Skeletal muscle tissue (tissue), 4 donors: ENCODE data around the gene UBE2I. TPM values are rescaled to one million over a fixed set of nuclear protein-coding genes. Genes with fewer than 3 reads are reported as not detected.

Experiments used
- H3K27ac ChIP-seq: one replicate; pipeline ENCODE4 v1.7.0; 2013; ENCODE audit warnings: mild to moderate bottlenecking, low read depth, low read length, inconsistent platforms
- H3K27me3 ChIP-seq, 3 donors: one replicate each; pipeline ENCODE4 v1.7.0; 2013; ENCODE audit warnings: low read length in 3 of 3; ENCODE audit not compliant: control insufficient read depth in 3 of 3, insufficient read depth in 3 of 3
- H3K36me3 ChIP-seq, 3 donors: one replicate each; pipeline ENCODE4 v1.7.0; 2013; ENCODE audit warnings: low read length in 3 of 3; ENCODE audit not compliant: control insufficient read depth in 3 of 3, insufficient read depth in 3 of 3
- H3K4me1 ChIP-seq, 3 donors: one replicate each; pipeline ENCODE4 v1.7.0; 2013; ENCODE audit warnings: low read length in 3 of 3, mild to moderate bottlenecking in 3 of 3; ENCODE audit not compliant: control insufficient read depth in 3 of 3, insufficient read depth in 3 of 3
- H3K4me3 ChIP-seq, 3 donors: one replicate each; pipeline ENCODE4 v1.7.0; 2013; ENCODE audit warnings: low read length in 3 of 3
- H3K9ac ChIP-seq, 3 donors: one replicate each; pipeline ENCODE4 v1.7.0; 2013; ENCODE audit warnings: low read length in 3 of 3, mild to moderate bottlenecking in 3 of 3, moderate library complexity in 2 of 3, low read depth in 1 of 3
- H3K9me3 ChIP-seq, 3 donors: one replicate each; pipeline ENCODE4 v1.7.0; 2013; ENCODE audit warnings: low read length in 3 of 3; ENCODE audit not compliant: control insufficient read depth in 3 of 3
- total RNA-seq: library from RNA; depleted of rRNA; stranded (reverse); fragments of >200 nt; gene quantifications from one replicate; pipeline ENCODE4 v1.2.3, GENCODE V29; 2014
- donor health status: Osteomylitis.

The UBE2I gene
- total RNA-seq, 1 donor from 2014 or later = 35.0 TPM

GRCh38 chr16:1333149-1333812 is 23.8 kb downstream of the UBE2I start, which contains the start of gene BAIAP3:
Gene BAIAP3 (plus strand): TSS chr16:1333645. CDS start chr16:1338550, 4,905 bp downstream.
- H3K4me3 ChIP-seq = peak within 1 kb of the TSS in 2 of 3 donors; percentile 30 to 41
- peak within 1 kb of the TSS; percentile 25 for H3K27ac ChIP-seq
- H3K9me3 ChIP-seq = peaks cover 0 to 2% (median 0%) of the 10 kb centered on the region in 3 donors
- H3K4me1 ChIP-seq = peaks cover 3 to 14% (median 8%) of the 10 kb centered on the region in 3 donors
- H3K36me3 ChIP-seq = no peaks in the 10 kb centered on the region
- H3K27me3 ChIP-seq = peaks cover 49 to 72% (median 54%) of the 10 kb centered on the region in 3 donors
- peak within 1 kb of the TSS in 1 of 3 donors; percentile 45 for H3K9ac ChIP-seq

- Histone ChIP-seq H3K36me3 (no peaks in the 10 kb centered on the region), H3K4me1 (peaks cover 3 to 14% (median 8%) of the 10 kb centered on the region in 3 donors), H3K4me3 (peak overlapping the region in 1 of 3 donors; percentile 13), H3K9ac (no peak overlapping the region), H3K27ac (no peak overlapping the region), H3K9me3 (peaks cover 0 to 2% (median 0%) of the 10 kb centered on the region in 3 donors), H3K27me3 (peaks cover 49 to 80% (median 60%) of the 10 kb centered on the region in 3 donors)
These were observed 24.6 kb downstream of the UBE2I start for GRCh38 chr16:1333854-1334700.

- peaks cover 0 to under 1% (median 0%) of the 10 kb centered on the region in 3 donors for H3K36me3 ChIP-seq
- no peak overlapping the region for H3K9ac ChIP-seq
- peaks cover 3 to 14% (median 8%) of the 10 kb centered on the region in 3 donors for H3K4me1 ChIP-seq
- H3K27me3 ChIP-seq = peaks cover 49 to 81% (median 60%) of the 10 kb centered on the region in 3 donors
- H3K27ac ChIP-seq = no peak overlapping the region
- peaks cover 0 to 2% (median 0%) of the 10 kb centered on the region in 3 donors for H3K9me3 ChIP-seq
- no peak overlapping the region for H3K4me3 ChIP-seq
These were observed 25.3 kb downstream of the UBE2I start for GRCh38 chr16:1334739-1335138.

GRCh38 chr16:1335211-1335971 is 26.0 kb downstream of the UBE2I start:
- Histone ChIP-seq H3K9ac (no peak overlapping the region), H3K4me1 (peaks cover 3 to 14% (median 8%) of the 10 kb centered on the region in 3 donors), H3K27me3 (peaks cover 52 to 76% (median 60%) of the 10 kb centered on the region in 3 donors), H3K27ac (no peak overlapping the region), H3K4me3 (no peak overlapping the region), H3K9me3 (peaks cover 0 to 2% (median 0%) of the 10 kb centered on the region in 3 donors), H3K36me3 (peaks cover 0 to 3% (median 0%) of the 10 kb centered on the region in 3 donors)

GRCh38 chr16:1335996-1336395 is 26.6 kb downstream of the UBE2I start:
- Histone ChIP-seq H3K36me3 (peaks cover 0 to 3% (median 0%) of the 10 kb centered on the region in 3 donors), H3K9ac (peak overlapping the region in 1 of 3 donors; percentile 25), H3K4me1 (peaks cover 3 to 14% (median 8%) of the 10 kb centered on the region in 3 donors), H3K27ac (no peak overlapping the region), H3K4me3 (no peak overlapping the region), H3K9me3 (no peaks in the 10 kb centered on the region), H3K27me3 (peaks cover 50 to 70% (median 58%) of the 10 kb centered on the region in 3 donors)

GRCh38 chr16:1336619-1337018 is 27.2 kb downstream of the UBE2I start:
- Histone ChIP-seq H3K4me1 (peaks cover 0 to 9% (median 6%) of the 10 kb centered on the region in 3 donors), H3K9me3 (no peaks in the 10 kb centered on the region), H3K27ac (no peak overlapping the region), H3K9ac (no peak overlapping the region), H3K4me3 (no peak overlapping the region), H3K36me3 (peaks cover 0 to 3% (median 0%) of the 10 kb centered on the region in 3 donors), H3K27me3 (peaks cover 44 to 64% (median 51%) of the 10 kb centered on the region in 3 donors)

GRCh38 chr16:1337486-1337885 is 28.1 kb downstream of the UBE2I start:
- Histone ChIP-seq H3K4me1 (peaks cover 0 to 7% (median 3%) of the 10 kb centered on the region in 3 donors), H3K36me3 (peaks cover 0 to 3% (median 0%) of the 10 kb centered on the region in 3 donors), H3K27ac (no peak overlapping the region), H3K27me3 (peaks cover 36 to 55% (median 43%) of the 10 kb centered on the region in 3 donors), H3K9me3 (no peaks in the 10 kb centered on the region), H3K9ac (no peak overlapping the region), H3K4me3 (no peak overlapping the region)

GRCh38 chr16:1338119-1338730 is 28.8 kb downstream of the UBE2I start:
- Histone ChIP-seq H3K4me3 (no peak overlapping the region), H3K27me3 (peaks cover 30 to 48% (median 35%) of the 10 kb centered on the region in 3 donors), H3K9ac (no peak overlapping the region), H3K9me3 (no peaks in the 10 kb centered on the region), H3K36me3 (peaks cover 0 to 3% (median 0%) of the 10 kb centered on the region in 3 donors), H3K4me1 (peaks cover 0 to 9% (median 6%) of the 10 kb centered on the region in 3 donors), H3K27ac (no peak overlapping the region)
